Activated CD4-positive, alpha-beta T cell treated with anti-CD3 and anti-CD28 coated beads for 36 hours (primary cell): ENCODE results near the gene OGDH. TPM values are rescaled to one million over a fixed set of nuclear protein-coding genes. Genes with fewer than 3 reads are reported as not detected.

Source experiments
- ATAC-seq: fragments of 200-7000 bp; cut with Tn5 transposase; one replicate; pipeline ENCODE4 v1.10.0; 2021; ENCODE audit warnings: mild to moderate bottlenecking, moderate library complexity
- CTCF ChIA-PET: fragments of 350-600 bp; sonication (Branson Sonifier 250); formaldehyde crosslinking; loops from one replicate; lab custom pipeline; 2021; ENCODE audit warnings: antibody characterized with exemption; lab: Charles Lee
- POLR2A ChIA-PET: fragments of 350-600 bp; sonication (Branson Sonifier 250); formaldehyde crosslinking; loops from one replicate; lab custom pipeline; 2021; ENCODE audit warnings: antibody characterized with exemption, inconsistent platforms; lab: Charles Lee
- DNase-seq: peaks from one replicate; pipeline ENCODE4 v3.0.0-alpha.2; 2020
- H3K27ac Mint-ChIP-seq: one replicate; pipeline ENCODE4 v1.8.0; 2021; ENCODE audit warnings: mixed read lengths
- H3K27me3 Mint-ChIP-seq: one replicate; pipeline ENCODE4 v1.8.0; 2021; ENCODE audit warnings: mixed read lengths
- H3K36me3 Mint-ChIP-seq: one replicate; pipeline ENCODE4 v1.8.0; 2021; ENCODE audit warnings: low read depth, mixed read lengths
- H3K4me1 Mint-ChIP-seq: one replicate; pipeline ENCODE4 v1.8.0; 2021; ENCODE audit warnings: mixed read lengths
- H3K4me3 Mint-ChIP-seq: one replicate; pipeline ENCODE4 v1.8.0; 2021; ENCODE audit warnings: mild to moderate bottlenecking, moderate library complexity, mixed read lengths
- H3K9me3 Mint-ChIP-seq: one replicate; pipeline ENCODE4 v1.8.0; 2021; ENCODE audit warnings: low read depth, mixed read lengths
- intact Hi-C, 2 experiments: fragments of 100-400 bp; cut with DNase I in 1 of 2; cut with micrococcal nuclease in 1 of 2; formaldehyde crosslinking; loops; one replicate each; pipeline versions ENCODE4 v1.14.2 to v1.15.1; 2022 to 2024; cut with DNase I, micrococcal nuclease
- total RNA-seq, 2 experiments: library from RNA; stranded (reverse); gene quantifications; one replicate each; pipeline ENCODE4 v1.2.3, GENCODE V29; 2021

The OGDH gene
- total RNA-seq, 2 experiments from 2014 or later = 80.3 to 90.1 TPM

DNA sequence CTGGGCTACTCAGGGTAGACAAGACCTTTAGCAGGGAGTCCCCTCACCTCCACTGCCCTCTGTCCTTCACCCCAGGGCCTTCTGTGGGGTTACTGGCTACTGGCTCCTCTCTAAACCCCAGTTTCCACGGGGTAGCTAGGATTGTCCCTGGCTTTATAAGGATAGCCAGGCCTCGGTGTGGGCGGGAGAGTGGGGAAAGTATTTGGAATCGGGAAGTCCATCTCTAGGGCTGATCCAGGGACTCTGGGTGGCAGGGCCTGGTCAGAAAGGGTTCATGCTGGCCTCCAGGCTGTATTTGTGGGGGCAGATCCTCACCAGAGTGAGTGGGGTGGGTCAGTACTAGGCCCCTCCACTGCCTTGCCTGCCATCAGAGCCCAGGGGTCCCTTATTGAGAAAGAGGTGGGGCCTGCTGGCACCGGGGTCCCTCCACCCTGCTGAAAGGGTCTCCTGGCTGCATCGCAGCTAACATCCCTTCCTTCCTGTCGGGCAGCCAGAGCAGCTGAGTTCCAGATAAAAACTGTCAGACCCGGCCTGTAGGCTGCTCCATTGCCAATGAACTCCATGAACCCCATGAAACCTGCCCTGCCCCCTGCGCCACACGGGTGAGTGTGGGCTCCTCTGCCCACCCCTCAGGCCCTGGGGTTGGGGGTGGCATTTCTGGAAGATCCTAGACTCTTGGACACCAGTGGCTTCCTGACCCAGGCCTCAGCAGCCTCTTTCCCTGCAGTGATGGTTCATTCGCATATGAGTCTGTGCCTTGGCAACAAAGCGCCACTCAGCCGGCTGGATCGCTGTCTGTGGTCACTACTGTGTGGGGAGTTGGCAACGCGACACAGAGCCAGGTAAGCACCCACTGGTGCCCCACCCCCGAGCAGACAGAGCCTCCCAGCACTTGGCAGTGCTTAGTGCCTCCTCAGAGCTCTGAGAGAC is 149.5 kb downstream of the OGDH start:
- CTCF ChIA-PET = no interaction called here
- no peaks in the 10 kb centered on the region for H3K9me3 Mint-ChIP-seq
- H3K36me3 Mint-ChIP-seq = peaks cover 20% of the 10 kb centered on the region
- H3K4me3 Mint-ChIP-seq = no peak overlapping the region
- ATAC-seq = no peak
- no peaks in the 10 kb centered on the region for H3K27me3 Mint-ChIP-seq
- no peak overlapping the region for H3K27ac Mint-ChIP-seq
- H3K4me1 Mint-ChIP-seq = peaks cover 20% of the 10 kb centered on the region
- DNase-seq = no peak
- POLR2A ChIA-PET = interaction anchor here (0.7 kb wide), 1 partner anchor 38 kb away, joined by 3 read pairs; no protein-coding TSS in a partner anchor
- intact Hi-C loops = no loop called here

DNA sequence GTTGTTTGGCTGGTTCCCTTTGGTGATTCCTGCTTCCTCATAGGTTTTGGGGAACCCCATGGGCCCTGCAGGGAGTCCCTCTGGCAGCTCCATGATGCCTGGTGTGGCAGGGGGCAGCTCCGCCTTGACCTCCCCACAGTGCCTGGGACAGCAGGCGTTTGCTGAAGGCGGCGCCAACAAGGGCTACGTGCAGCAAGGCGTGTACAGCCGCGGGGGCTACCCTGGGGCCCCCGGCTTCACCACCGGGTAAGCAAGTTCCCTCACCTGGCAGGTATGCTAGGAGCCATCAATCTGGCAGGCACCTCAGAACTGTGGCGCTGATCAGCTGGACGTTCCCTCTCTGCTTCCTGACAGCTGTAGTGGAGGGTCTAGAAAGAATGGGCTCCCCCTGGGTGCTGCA is 150.5 kb downstream of the OGDH start:
- ATAC-seq = no peak
- Mint-ChIP-seq H3K4me1 (peaks cover 15% of the 10 kb centered on the region), H3K4me3 (no peak overlapping the region), H3K9me3 (no peaks in the 10 kb centered on the region), H3K27me3 (no peaks in the 10 kb centered on the region), H3K36me3 (peaks cover 16% of the 10 kb centered on the region), H3K27ac (no peak overlapping the region)
- ChIA-PET POLR2A (no interaction called here), CTCF (no interaction called here)
- DNase-seq = no peak
- intact Hi-C loops = no loop called here

GRCh38 chr7:44757311-44757710 is 150.9 kb downstream of the OGDH start:
- Mint-ChIP-seq H3K4me1 (peaks cover 14% of the 10 kb centered on the region), H3K4me3 (no peak overlapping the region), H3K27me3 (no peaks in the 10 kb centered on the region), H3K36me3 (peaks cover 14% of the 10 kb centered on the region), H3K27ac (no peak overlapping the region), H3K9me3 (no peaks in the 10 kb centered on the region)
- CTCF ChIA-PET = no interaction called here
- POLR2A ChIA-PET = no interaction called here
- DNase-seq (no peak), ATAC-seq (no peak)
- intact Hi-C loops = no loop called here

DNA sequence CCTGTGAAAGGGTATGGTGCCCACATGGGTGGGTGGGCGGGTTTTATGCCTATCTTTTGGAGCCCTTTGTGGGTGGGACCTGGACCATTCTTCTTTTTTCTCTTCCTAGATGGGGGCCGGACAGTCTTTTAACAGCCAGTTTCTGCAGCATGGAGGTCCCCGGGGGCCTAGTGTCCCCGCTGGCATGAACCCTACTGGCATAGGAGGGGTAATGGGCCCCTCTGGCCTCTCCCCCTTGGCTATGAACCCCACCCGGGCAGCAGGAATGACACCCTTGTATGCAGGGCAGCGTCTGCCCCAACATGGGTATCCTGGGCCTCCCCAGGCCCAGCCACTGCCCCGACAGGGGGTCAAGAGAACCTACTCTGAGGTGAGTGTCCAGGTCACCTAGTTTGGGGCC is 151.3 kb downstream of the OGDH start:
- CTCF ChIA-PET = no interaction called here
- no peaks in the 10 kb centered on the region for H3K27me3 Mint-ChIP-seq
- no peaks in the 10 kb centered on the region for H3K9me3 Mint-ChIP-seq
- peaks cover 10% of the 10 kb centered on the region for H3K36me3 Mint-ChIP-seq
- no peak for ATAC-seq
- intact Hi-C loops = no loop called here
- DNase-seq = no peak
- H3K27ac Mint-ChIP-seq = no peak overlapping the region
- H3K4me3 Mint-ChIP-seq = no peak overlapping the region
- H3K4me1 Mint-ChIP-seq = peaks cover 10% of the 10 kb centered on the region
- POLR2A ChIA-PET = no interaction called here

Other genes starting within 250 kb of the OGDH start
- gene NUDCD3, start 116.0 kb upstream of the OGDH start, total RNA-seq = 10 to 100 TPM; 70.3 to 77.6 TPM
- gene NPC1L1, start 65.3 kb upstream of the OGDH start, total RNA-seq = under 1 TPM in 1 of 2 experiments, not detected in 1; 0.04 TPM
- 100 to 1,000 TPM in 1 of 2 experiments, 10 to 100 TPM in 1; 98.5 to 104 TPM for gene DDX56, start 32.7 kb upstream of the OGDH start, total RNA-seq
- gene TMED4, start 24.4 kb upstream of the OGDH start, total RNA-seq = 10 to 100 TPM; 71.6 to 73.0 TPM
- 100 to 1,000 TPM in 1 of 2 experiments, 10 to 100 TPM in 1; 82.8 to 106 TPM for gene ZMIZ2, start 142.2 kb downstream of the OGDH start, total RNA-seq
- gene PPIA, start 190.1 kb downstream of the OGDH start, total RNA-seq = 1,000 to 10,000 TPM; 2,017 to 2,916 TPM
- 100 to 1,000 TPM; 148 to 275 TPM for gene H2AZ2, start 241.5 kb downstream of the OGDH start, total RNA-seq